Measurements from ENCODE around the gene TAOK1.

Gene TAOK1

GRCh38 chr17:29590411-29591145 lies 200.4 kb downstream of the TAOK1 start:
- intact Hi-C loops (cut with DNase I), result loop anchor here (1.0 kb wide), 1 partner anchor 10 kb away; no protein-coding TSS in a partner anchor
- DNase-seq, result peak in 4 of 10 donors; percentile 58 to 91 (median 86)

- peak in 5 of 10 donors; percentile 51 to 91 (median 83) for DNase-seq
- intact Hi-C loops (cut with DNase I), result loop anchor here (1.0 kb wide), 1 partner anchor 11 kb away; no protein-coding TSS in a partner anchor
These were observed 201.1 kb downstream of the TAOK1 start for GRCh38 chr17:29591146-29591736.

GRCh38 chr17:29591737-29592608 lies 201.8 kb downstream of the TAOK1 start:
- intact Hi-C loops (cut with DNase I), result loop anchor here (1.0 kb wide), 1 partner anchor 12 kb away; no protein-coding TSS in a partner anchor
- DNase-seq, result peak; percentile 85 to 99 (median 94)

- peak; percentile 66 to 96 (median 77) for DNase-seq
- intact Hi-C loops (cut with DNase I), result loop anchor here (1.0 kb wide), 1 partner anchor 20 kb away; no protein-coding TSS in a partner anchor
These were observed 202.8 kb downstream of the TAOK1 start, which contains the start of gene ANKRD13B for GRCh38 chr17:29592850-29593551. Gene ANKRD13B, plus strand, starts transcription at chr17:29593132. Its CDS starts 490 bp downstream, at chr17:29593622.

GRCh38 chr17:29593591-29594518 lies 203.7 kb downstream of the TAOK1 start:
- intact Hi-C loops (cut with DNase I), result loop anchor here (1.0 kb wide), 1 partner anchor 19 kb away; no protein-coding TSS in a partner anchor
- DNase-seq, result peak in 3 of 10 donors; percentile 66 to 87 (median 85)

- DNase-seq, result peak in 2 of 10 donors; percentile 51 to 64
- intact Hi-C loops (cut with DNase I), result no loop called here
These were observed 204.4 kb downstream of the TAOK1 start for GRCh38 chr17:29594519-29595090.

GRCh38 chr17:29595107-29595942 lies 205.2 kb downstream of the TAOK1 start:
- peak in 3 of 10 donors; percentile 34 to 75 (median 54) for DNase-seq
- intact Hi-C loops (cut with DNase I), result no loop called here

GRCh38 chr17:29595943-29596774 lies 206.0 kb downstream of the TAOK1 start:
- intact Hi-C loops (cut with DNase I), result no loop called here
- DNase-seq, result peak in 3 of 10 donors; percentile 64 to 81 (median 81)

GRCh38 chr17:29596811-29597210 lies 206.6 kb downstream of the TAOK1 start:
- intact Hi-C loops (cut with DNase I), result no loop called here

GRCh38 chr17:29597361-29598172 lies 207.4 kb downstream of the TAOK1 start:
- peak in 2 of 10 donors; percentile 59 to 72 for DNase-seq
- intact Hi-C loops (cut with DNase I), result no loop called here

More at GRCh38 chr17:29596811-29597210, 206.6 kb downstream of the TAOK1 start:
- peak in 2 of 10 donors; percentile 72 for DNase-seq

All from posterior cingulate gyrus (tissue), 11 donors.